Measurements from ENCODE around the gene TTLL13. TPM values are rescaled to one million over a fixed set of nuclear protein-coding genes. Genes with fewer than 3 reads are reported as not detected.

Gene TTLL13
- total RNA-seq, 4 donors from 2014 or later, result not detected

- H3K9me3 ChIP-seq, result no peaks in the 10 kb centered on the region
- H3K4me3 ChIP-seq, result peak within 1 kb of the TSS; percentile 66 to 91 (median 72)
- peaks cover 5 to 42% (median 20%) of the 10 kb centered on the region in 4 donors for H3K4me1 ChIP-seq
- H3K27me3 ChIP-seq, result no peaks in the 10 kb centered on the region
- peak within 1 kb of the TSS; percentile 93 to 99 (median 94) for H3K27ac ChIP-seq
- TF ChIP-seq POLR2A (IDR thresholded peaks at IDR 0.05) (peak; percentile 71 to 74), CTCF (IDR thresholded peaks at IDR 0.05) (no peak)
- peaks cover 0 to 47% (median 0%) of the 10 kb centered on the region in 3 donors for H3K36me3 ChIP-seq
- peak in 1 of 3 donors; percentile 93 for DNase-seq
Measured at GRCh38 chr15:90234096-90234988, 15.0 kb upstream of the TTLL13 start, which contains the start of gene GDPGP1. GDPGP1 (plus strand) TSS chr15:90234209; CDS start chr15:90240909, 6,700 bp downstream.

- Histone ChIP-seq H3K27ac (no peak overlapping the region), H3K4me3 (no peak overlapping the region), H3K27me3 (no peaks in the 10 kb centered on the region), H3K9me3 (no peaks in the 10 kb centered on the region), H3K4me1 (peaks cover 0 to 6% (median 2%) of the 10 kb centered on the region in 4 donors), H3K36me3 (peaks cover 0 to 45% (median 0%) of the 10 kb centered on the region in 3 donors)
- TF ChIP-seq POLR2A (IDR thresholded peaks at IDR 0.05), result no peak
- no peak for DNase-seq
Measured at GRCh38 chr15:90239371-90239770, 10.0 kb upstream of the TTLL13 start.

GRCh38 chr15:90240856-90241255 is 8.5 kb upstream of the TTLL13 start:
- H3K27ac ChIP-seq, result no peak overlapping the region
- H3K9me3 ChIP-seq, result no peaks in the 10 kb centered on the region
- H3K4me1 ChIP-seq, result no peaks in the 10 kb centered on the region
- TF ChIP-seq CTCF (IDR thresholded peaks at IDR 0.05) (no peak), POLR2A (IDR thresholded peaks at IDR 0.05) (no peak)
- no peak for DNase-seq
- H3K36me3 ChIP-seq, result peaks cover 0 to 45% (median 0%) of the 10 kb centered on the region in 3 donors
- no peak overlapping the region for H3K4me3 ChIP-seq
- no peaks in the 10 kb centered on the region for H3K27me3 ChIP-seq

GRCh38 chr15:90241343-90242192 is 7.8 kb upstream of the TTLL13 start:
- TF ChIP-seq POLR2A (IDR thresholded peaks at IDR 0.05) (no peak), CTCF (IDR thresholded peaks at IDR 0.05) (no peak)
- Histone ChIP-seq H3K36me3 (peaks cover 0 to 40% (median 0%) of the 10 kb centered on the region in 3 donors), H3K9me3 (no peaks in the 10 kb centered on the region), H3K27me3 (no peaks in the 10 kb centered on the region), H3K4me1 (no peaks in the 10 kb centered on the region), H3K27ac (no peak overlapping the region), H3K4me3 (no peak overlapping the region)
- no peak for DNase-seq

GRCh38 chr15:90243943-90244639 is 5.3 kb upstream of the TTLL13 start:
- H3K27me3 ChIP-seq, result no peaks in the 10 kb centered on the region
- H3K27ac ChIP-seq, result no peak overlapping the region
- no peaks in the 10 kb centered on the region for H3K9me3 ChIP-seq
- H3K4me1 ChIP-seq, result no peaks in the 10 kb centered on the region
- H3K36me3 ChIP-seq, result peaks cover 0 to 17% (median 0%) of the 10 kb centered on the region in 3 donors
- TF ChIP-seq CTCF (IDR thresholded peaks at IDR 0.05) (no peak), POLR2A (IDR thresholded peaks at IDR 0.05) (no peak)
- no peak for DNase-seq
- no peak overlapping the region for H3K4me3 ChIP-seq
